ENCODE data around the gene NOTCH2.
"Not testable (repeated sequence)": the region's sequence is repeated elsewhere in the genome, so short reads cannot be mapped to it uniquely, and the experiment has no call there.

NOTCH2 gene

DNA sequence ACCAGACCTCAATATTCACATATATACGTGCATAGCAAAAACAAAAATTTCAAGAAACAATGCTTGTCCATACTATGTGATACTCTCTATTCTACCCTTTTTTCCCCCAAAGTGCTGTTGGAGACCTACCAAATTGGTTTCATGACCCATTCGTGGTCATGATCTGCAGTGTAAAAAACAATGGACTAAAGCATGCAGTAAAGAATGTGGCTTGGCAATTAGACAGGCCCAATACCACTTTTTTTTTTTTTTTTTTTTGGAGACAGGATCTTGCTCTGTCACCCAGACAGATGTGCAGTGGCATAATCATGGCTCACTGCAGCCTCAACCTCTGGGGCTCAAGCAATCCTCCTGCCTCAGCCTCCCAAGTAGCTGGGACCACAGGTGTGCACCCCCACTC, 21.3 kb downstream of the NOTCH2 start:
- DNase-seq = not testable (repeated sequence)

DNA sequence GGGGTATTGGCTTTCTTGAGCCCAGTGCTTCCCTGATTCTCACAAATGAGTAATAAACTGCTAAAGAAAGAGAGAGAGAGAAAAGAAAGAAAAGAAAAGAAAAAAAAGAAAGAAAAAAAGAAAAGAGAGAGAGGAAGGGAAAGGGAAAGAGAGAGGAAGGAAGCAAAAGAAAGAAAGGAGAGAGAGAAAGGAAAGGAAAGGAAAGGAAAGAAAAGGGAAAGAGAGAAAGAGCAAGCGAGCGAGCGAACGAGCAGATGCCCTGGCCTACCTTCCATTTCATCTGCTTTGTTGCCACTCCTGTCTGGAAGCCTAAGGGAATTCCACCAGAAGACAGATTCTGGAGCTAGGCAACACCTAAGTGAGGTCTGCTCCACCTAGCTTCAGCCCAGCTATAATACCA, 27.7 kb downstream of the NOTCH2 start:
- DNase-seq = not testable (repeated sequence)

DNA sequence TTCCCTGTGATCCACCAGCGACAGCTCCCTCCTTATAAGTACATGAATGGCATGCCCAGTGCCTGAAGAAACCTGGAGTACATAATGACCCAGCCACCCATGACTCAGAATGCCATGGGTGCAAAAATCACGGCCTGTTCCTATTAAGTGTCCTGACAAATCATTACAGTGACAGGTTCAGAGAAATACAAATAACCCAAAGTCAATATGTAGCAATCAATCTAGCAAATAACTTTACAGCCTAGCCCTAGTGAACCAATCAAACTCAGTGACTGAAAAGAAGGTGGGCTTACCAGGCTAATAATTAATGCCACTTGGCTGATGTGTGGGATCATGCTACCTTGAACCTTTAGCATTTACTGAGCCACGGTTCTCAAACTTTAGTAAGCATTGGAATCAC, 37.2 kb downstream of the NOTCH2 start:
- DNase-seq = not testable (repeated sequence)

DNA sequence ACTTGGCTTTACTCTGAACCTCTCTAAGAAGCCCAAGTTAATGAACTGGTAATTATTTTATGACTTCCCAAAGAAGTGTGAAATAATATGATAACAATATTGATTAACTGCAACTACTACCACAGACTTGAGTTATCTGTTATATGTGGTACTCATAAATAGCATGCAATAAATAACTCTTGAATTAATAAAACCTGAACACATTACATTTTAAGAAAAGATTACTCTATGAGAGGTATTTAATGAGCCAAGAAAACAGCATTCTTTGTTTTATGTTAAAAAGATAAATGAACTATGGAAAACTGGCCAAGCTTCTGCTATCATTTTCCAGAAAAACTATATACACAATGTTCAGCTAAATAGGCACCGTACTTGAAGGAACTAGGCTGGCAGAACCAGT, 45.7 kb downstream of the NOTCH2 start:
- not testable (repeated sequence) for DNase-seq

DNA sequence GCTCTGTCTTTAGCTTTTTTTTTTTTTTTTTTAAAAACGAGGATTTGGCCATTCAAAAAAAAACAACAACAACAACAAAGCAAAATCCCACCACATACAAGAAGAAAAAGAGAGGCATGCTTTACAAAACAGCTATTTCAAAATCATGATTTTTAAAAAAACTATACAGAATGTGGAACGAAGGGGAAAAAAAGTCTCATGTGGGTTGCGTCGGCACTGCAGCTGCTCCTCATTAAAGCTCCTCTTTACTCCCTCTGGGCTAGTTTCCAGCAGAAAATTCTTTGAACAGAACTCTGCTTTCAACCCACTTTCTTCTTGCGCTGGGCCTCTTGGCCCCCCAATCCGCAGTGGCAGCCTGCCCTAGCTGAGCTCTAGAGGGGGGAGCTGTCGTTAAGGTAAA, 54.5 kb downstream of the NOTCH2 start:
- DNase-seq = not testable (repeated sequence)

DNA sequence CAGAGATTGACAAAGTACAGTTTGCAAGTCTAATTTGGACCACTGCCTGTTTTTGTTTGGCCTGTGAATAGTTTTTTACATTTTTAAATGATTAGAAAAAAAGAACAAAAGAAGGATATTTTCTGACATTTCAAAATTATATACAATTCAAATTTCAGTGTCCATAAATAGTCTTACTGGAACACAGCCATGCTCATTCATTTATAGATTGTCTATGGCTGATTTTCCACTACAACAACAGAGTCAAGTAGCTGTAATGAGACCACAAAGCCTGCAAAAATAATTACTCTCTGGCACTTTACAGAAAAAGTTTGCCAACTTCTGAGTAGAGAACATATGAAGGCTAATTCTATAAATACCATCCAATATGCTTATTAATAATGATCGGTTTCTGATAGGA, 61.1 kb downstream of the NOTCH2 start:
- not testable (repeated sequence) for DNase-seq

DNA sequence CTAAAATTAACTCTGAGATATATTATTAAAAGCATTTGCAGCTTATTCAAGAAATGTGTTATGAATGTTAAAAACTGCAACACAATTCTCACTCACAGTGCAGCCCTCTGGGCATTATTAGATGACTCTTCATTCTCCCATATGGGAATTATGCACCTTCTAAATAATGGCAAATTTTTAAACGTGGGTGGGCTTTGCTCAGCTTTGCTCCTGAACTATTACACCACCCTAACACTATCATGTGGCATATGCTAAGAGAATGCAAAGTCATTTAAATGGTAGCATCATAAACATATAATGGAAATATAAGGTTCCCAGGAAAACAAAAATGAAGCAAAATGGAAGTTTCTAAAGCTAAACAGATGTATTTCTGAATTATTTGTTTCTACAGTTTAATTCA, 61.6 kb downstream of the NOTCH2 start:
- DNase-seq = not testable (repeated sequence)

DNA sequence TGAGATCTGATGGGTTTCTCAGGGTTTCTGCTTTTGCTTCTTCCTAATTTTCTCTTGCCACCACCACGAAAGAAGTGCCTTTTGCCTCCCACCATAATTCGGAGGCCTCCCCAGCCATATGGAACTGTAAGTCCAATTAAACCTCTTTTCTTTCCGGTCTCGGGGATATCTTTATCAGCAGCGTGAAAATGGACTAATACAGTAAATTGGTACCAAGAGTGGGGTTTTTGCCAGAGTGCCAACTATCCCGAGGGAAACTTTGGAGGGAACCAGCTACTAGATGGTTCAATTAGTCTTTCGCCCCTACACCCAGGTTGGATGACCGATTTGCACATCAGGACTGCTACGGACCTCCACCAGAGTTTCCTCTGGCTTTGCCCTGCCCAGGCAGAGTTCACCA, 68.4 kb downstream of the NOTCH2 start:
- not testable (repeated sequence) for DNase-seq

DNA sequence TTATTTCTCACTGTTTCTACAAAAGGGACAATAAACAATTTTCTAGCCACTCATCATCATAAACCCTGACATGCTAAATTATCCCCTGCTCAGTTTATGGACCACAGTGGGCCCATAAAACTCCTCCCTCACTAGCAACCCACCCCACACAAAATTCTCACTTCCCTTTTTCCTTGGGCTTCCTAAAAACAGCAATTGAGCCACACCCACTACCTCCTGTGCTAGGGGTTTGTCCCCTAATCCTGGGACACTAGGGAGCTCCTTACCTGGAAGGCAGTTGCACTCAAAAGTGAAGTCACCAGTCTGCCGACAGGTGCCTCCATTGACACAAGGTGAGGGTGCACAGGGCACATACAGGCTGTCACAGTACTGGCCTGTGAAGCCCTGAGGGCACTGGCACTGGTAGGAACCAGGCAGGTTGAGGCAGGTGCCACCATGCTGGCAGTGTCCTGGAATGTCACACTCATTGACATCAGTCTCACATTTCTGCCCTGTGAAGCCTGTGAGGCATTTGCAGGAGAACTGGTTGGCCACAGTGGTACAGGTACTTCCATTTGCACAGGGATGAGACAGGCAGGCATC, 72.6 kb downstream of the NOTCH2 start:
- not testable (repeated sequence) for DNase-seq

DNA sequence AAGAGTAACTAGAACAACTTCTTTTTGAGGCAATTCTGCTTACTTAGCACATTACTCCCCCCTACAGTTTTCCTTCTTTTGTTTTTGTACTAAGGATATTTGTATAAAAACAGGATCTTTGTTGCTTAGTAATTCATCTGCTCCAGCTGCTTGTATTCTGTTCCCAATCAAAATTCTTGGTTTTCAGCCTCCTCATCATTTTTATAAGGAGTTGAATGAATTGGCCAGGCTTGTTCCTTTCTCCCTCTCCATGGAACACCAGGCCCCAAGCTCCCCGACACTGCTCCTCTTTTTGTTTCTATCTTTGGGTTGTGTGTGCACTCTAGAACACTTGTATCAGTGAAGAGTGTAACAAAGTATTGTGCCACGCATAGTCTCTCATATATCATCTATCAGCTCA, 73.5 kb downstream of the NOTCH2 start:
- DNase-seq = not testable (repeated sequence)

DNA sequence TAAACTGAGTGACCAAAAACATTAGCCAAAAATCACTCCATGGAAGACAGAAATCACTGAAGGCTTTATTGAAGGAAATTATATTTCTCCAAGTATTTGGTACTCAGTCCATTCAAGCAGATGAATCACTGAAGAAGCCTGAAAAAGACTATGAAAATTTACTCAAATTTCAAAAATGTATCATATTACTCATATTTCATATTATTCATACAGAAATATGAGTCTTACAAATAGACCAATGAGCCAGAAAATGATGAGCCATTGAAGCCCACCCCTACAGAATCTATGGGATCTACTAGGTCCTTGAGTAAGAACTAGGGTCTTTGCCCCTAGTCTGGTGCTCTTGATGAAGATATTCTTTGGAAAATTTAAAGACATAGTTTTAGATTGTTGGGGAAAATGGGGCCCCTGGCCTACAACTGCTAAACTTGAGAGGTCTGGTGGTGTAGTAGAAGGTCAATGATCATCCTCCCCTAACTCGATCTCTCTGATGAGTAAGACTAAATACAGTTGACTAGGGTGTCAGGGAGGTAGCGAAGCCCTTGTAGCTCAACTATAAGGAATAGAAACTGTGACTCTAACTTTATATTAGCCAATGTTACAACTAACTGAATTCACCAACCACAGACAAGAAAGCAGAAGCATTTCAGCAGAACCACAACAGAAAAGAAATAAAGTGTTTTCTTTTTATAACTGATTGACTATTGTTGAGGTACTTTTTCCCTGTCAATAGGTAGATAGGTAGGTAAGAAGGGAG, 81.0 kb downstream of the NOTCH2 start:
- no peak for DNase-seq

DNA sequence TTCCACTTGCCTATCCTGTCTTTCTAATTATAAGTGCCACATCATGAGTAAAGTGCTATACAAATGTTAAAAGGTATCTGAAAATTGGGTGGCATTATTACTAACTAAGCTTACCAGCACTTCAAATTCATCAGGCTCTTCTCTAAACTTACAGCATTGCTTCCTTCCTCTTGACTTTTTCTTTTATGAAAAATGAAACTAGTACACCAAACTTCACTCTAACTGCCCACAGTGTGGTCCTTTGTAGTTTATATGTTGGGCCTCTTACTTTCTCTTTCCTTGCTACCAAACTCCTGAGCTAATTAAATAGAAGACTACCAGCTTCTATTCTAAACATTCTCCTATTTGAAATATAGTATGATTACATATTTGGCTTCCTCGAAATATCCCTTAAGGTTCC, 81.8 kb downstream of the NOTCH2 start:
- DNase-seq = no peak

DNA sequence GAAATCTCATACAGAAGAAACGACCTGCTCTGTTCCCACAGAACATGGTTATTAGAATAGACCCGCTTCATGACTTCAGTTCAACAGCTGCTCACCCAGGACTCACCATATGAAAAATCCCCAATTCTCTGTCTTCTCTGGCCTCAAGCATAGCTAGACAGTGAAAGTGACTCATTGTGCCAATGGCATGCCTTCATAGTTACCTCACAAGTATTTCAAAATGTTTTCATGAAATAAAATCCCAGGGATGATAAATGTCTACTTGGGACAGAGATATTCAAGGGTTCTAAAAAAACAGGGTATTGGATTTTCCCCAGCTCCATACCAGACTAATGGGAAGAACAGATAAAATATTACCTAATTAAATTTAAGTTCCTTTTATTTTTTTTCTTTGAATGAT, 82.3 kb downstream of the NOTCH2 start:
- no peak for DNase-seq

DNA sequence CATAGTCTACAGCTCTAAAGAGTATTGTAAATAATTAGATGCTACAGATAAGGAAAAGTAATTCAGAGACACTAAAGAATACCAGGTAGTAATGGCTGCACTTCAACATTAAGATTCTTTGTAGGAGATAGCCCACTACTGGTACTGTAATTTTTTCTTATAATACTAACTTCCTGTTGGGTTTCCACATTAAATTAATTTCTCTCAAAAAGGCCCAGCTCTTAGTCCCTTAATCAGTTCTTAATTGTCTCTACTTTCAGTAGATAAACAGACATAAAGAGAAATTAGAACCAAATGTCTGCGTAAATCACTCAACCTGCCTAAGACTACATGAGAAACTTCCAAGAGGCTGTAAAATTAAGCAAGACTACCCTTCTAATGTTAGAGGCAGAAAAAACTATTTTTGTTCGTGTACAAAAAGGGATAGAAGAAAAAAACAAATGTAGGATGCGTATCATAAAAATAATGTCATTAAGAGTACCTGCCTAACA, 83.4 kb downstream of the NOTCH2 start:
- DNase-seq = no peak

DNA sequence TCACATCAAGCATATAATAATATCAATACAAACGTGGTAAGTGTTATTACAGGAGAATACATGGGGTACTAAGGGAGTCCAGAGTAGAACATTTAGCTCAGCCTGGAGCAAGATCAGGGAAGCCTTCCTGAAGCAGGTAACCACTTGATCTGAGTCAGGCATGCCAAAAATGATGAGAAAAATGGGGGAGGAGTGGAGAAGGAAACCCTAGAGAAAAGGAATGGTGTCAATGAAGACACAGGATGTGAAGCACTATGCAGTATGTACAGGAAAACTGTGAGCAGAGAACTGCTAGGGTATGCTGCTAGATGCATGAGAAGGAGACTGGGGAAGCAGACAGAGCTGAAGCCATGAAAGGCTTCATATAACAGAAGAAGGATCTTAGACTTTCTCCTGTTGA, 84.7 kb downstream of the NOTCH2 start:
- DNase-seq = no peak

DNA sequence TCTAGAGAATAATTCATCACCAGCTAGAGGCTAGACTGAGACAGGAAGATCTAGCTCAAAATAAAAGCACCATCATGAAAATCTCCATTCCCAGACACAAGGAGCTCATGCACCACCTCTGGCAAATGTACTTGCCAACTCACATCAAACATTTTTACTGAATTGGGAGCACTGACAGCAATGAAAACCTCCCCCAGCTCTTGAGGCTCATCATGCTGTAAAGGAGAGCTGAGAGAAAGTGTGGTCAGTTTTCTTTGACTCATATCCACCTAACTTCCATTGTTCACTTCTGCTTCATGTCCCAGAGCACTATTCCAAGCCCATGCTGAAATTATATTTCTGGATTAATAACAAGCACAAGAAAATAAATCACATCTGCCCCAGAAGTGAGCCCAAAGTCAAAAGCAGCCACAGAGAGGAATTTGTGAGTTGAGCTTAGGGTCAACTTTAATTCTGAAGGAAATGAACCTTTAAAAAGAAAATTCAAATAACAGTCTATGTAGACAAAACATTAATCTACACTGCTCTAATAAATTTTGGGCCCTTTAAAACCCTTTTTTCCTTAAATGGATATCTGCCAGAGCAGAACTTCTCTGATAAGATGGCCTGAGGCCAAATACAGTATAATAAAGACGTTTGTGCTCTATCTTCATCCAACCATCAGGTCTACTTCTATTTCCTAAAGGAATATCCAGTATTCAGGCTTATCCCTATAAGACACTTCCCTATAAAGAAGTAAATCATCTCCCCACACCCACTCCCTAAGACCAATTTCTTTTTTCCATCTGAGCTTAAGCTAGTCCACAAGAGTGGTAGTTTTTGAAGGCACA, 87.3 kb downstream of the NOTCH2 start:
- DNase-seq = no peak

DNA sequence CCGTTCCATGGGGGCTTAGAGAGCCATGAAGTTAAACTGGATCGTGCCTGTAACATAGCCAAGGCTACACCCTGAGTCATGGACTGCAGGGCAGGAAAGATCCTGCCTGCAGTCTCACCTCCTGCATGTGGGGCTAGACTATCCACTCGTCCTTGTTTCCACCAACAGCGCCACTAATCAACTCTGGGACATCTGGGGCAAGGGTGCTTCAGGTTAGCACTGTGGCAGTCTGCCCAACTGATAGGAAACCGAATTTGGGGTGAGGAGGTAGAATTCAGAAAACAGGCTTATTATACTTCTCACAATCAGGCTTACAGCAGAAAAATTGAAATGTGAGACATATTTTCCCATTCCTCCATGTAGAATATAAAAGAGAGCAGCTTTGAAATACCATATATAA, 88.0 kb downstream of the NOTCH2 start:
- no peak for DNase-seq

DNA sequence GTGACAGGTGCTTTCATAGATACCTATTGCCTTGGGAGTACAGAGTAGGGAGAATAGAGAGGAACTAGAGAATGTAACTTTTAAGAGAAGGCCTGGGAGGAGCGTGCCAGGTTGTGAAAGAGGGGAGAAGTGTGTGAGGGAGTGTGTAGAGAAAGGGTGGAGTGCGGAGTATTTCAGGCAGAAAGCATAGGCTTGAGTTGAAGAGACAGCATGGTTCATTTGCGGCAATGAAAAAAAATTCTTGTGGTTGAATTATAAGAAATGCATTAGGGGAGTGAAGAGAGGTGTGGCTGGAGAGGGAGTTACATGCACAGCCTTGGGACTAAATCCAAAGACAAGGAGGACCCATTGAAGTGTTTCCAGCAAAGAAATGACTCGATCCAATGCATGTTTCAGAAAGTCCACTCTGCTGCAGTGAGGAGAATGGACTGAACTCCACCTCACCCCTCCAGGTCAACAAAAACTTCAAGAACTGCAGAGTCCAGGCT, 91.4 kb downstream of the NOTCH2 start:
- no peak for DNase-seq

DNA sequence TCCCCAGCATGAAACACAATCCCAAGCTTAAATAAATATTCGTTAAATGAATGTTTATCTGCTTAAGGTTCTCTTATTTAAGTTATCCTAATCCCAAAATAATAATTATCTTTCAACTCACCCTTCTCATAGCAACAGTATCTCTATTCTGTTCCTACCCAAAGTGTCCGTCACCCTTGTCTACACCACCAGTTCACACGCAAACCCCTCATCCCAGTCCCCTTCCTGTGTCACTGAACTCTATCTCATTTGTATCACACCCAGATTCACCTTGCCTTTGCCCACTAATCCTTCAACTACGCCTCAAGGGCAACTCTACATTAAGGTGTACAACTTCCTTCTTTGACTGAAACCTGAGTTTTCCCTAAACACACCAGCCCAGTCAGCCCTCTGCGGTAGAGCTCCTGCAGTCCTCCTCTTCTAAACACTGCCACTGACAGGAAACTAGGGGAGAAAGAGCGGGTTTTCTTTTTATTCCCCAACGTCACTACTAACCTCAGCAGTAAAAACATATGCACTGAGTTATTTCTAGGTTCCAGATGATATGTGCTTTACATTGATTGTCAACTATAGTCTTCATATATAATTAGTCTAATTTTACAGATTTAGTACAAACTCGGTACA, 92.2 kb downstream of the NOTCH2 start:
- not testable (repeated sequence) for DNase-seq

DNA sequence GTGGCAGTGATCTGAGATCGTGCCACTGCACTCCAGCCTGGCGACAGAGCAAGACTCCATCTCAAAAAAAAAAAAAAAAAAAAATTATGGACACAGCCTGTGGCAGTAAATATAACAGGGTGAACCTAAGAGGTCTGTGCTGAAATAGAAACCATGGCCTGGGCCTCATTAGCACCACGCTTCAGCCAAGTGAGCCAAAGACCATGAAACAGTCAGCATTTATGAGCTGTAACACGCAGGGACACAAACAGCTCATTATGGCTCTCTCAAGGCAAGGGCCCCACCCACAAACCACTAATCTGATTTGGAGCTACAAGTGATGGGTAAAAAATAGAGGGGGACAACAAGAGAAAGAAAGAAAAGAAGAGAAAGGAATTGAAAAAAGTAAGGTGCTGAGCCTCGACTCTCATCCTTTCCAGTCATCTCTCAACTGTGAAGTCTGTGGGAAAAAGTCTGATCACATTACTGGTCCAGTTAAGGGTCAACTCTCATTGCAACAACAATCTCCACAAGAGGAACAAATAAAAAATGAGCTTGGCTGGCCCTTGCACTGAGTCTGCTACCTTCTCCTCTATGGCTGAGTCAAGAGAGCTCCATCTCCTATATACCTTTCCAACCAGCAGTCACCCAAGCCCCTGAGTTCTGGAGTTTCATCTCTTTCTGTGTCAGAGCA, 93.7 kb downstream of the NOTCH2 start:
- DNase-seq = not testable (repeated sequence)

DNA sequence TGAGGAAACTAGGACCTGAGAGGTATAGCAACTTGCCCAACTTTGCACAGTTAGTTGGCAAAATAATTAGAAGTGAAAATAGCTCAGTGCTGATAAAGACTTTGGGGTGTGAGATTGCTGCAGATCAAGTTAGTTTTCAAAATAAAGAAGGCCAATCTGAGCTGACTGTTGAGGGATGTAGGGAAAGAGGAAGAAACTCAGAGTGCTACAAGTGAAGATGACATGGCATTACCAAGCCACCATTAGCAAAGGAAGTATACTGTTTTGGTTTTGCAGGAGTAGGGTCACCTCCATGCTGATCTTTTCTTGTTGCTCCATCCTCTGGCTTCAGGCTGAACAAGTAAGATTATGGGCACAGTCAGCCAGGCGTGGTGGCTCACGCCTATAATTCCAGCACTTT, 94.5 kb downstream of the NOTCH2 start:
- no peak for DNase-seq

DNA sequence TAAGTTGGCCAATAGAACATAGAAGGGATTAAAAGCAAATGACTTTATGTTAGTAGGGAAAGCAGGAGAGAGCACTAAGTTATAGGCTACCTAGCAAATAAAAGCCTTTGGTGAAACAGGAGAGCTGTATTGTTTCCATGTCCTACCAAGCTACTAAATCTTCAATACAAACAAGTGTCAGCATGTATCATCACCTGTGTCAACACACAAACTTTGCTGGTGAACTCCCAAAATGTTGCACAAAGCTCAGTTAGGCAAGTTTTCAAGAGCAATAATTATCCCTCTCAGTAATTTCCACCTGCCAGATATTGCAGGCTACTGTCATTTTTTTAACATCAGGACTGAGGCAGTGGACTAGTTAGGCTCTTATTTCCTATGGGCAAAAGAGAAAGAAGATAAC, 95.4 kb downstream of the NOTCH2 start:
- no peak for DNase-seq
